SKM-1 (cell line): ENCODE results near the gene HDGFL1.

Source experiments
- DNase-seq: peaks from one replicate; lab custom pipeline; 2025; ENCODE audit not compliant: unreplicated experiment; lab: John Stamatoyannopoulos, UW

HDGFL1 gene

DNA sequence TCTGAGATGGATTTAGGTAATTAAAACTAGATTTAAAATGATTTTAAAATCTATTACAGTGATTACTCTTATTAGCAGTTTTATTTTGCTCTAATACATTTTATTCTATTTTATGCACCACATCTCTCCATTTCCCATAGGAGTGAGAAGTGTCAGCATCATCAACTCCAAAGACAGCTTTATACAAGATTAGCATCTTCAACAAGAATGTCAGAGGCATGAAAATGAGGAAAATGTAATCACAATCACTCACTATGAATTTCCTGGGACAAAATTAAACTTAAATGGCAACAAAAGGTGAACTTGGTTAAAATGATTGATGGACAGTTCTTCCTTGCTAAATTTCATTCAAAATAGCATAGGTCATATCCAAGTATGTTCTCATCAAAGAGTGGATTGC is 19.8 kb downstream of the HDGFL1 start:
- DNase-seq, result no peak

DNA sequence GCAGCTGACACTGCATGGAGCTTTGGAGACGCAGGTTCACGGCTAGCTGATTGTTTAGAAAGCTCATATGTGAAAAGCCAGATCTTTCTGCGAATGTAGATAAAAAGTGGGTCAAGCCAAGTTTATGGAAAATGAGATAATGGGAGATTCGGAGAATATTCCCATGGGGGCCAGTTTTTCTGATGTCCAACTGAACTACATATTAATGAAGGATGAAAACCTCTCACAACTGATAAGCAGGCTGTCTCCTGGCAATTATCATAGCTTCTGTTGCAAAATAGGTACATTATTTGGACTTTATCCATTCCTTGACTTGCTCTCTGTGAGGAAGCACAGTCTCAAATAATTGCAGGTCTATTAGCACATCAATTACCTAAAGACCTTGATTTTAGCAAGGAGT is 21.1 kb downstream of the HDGFL1 start:
- no peak for DNase-seq

GRCh38 chr6:22593895-22594294 is 24.5 kb downstream of the HDGFL1 start:
- no peak for DNase-seq

GRCh38 chr6:22596011-22596410 is 26.6 kb downstream of the HDGFL1 start:
- no peak for DNase-seq

DNA sequence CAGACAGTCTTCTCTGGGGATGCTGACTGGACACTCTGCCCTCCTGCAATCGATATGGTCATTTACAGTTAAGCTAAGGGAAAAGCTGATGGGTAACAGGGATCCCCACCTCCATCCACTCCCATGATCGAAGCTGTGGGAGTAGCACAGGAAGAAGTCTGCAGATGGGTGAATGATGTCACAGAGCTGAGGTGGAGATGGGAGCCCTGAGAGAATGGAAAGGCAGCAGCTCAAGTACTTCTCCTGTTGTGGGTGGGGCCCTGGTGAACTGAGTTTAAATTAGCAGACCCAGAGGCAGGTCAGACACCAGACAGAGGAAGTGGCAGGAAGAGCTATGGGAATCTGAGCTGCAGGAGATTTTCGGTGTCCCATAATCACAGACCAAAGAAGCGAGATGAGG is 29.0 kb downstream of the HDGFL1 start:
- no peak for DNase-seq

DNA sequence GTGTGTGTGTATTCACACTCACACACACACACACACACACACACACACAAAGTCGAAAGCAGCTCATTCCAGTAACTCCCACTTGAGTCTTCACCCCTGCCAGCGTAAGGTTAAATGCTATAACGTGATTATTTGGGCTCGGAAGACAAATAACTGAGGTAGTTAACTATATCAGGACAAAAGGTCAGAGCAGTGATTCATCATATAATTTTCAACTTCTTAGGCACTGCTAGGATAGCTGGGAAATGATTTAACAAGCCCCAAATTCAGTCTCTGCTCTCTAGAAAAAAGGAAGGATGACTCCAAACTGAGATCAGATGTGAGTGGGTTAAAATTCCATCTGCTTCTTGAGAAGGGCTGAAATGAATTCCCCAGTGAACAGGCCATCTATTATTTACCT is 30.7 kb downstream of the HDGFL1 start:
- no peak for DNase-seq

DNA sequence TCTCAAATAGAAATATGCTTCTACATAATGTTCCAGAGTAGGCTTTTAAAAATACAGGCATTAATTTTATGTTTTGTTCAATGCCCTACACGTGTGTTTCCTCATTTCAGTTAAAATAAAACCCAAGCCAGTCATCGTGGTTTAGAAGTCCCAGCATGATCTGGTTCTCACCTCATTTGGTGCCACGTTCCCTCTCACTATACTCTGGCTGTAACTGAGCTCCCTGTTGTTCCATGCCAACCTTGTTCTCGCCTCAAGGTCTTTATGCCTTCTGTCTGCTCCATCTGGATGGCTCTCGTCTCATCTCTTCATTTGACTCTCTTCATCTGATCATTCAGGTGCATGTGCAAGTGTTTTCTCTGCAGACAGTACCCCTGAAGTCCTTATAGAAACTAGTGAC is 32.6 kb downstream of the HDGFL1 start:
- DNase-seq, result no peak

GRCh38 chr6:22605736-22606135 is 36.4 kb downstream of the HDGFL1 start:
- DNase-seq, result no peak

- DNase-seq, result no peak
Measured at GRCh38 chr6:22610127-22610526, 40.8 kb downstream of the HDGFL1 start.

- DNase-seq, result no peak
Measured at GRCh38 chr6:22612236-22612635, 42.9 kb downstream of the HDGFL1 start.

DNA sequence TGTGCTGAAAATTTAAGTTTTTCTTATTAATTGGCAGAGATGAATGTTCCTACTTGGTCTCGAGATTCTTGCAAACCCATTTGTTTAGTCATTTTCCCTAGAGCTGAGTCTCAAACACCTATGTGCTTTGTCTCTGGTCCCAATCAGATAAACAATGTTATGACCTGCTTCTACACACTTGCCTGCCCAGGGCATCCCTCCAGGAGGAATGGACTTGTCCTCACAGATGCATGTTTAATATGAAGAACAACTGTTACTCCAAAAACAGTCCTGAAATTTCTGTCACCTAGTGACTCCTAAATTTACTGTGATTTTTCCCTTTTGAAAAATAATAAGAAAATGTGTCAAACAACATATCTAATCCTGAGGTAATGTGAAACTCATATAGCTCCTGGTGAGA is 43.7 kb downstream of the HDGFL1 start:
- DNase-seq, result no peak

GRCh38 chr6:22613695-22614094 is 44.3 kb downstream of the HDGFL1 start:
- no peak for DNase-seq

- DNase-seq, result no peak
Measured at GRCh38 chr6:22614547-22614946, 45.2 kb downstream of the HDGFL1 start.

DNA sequence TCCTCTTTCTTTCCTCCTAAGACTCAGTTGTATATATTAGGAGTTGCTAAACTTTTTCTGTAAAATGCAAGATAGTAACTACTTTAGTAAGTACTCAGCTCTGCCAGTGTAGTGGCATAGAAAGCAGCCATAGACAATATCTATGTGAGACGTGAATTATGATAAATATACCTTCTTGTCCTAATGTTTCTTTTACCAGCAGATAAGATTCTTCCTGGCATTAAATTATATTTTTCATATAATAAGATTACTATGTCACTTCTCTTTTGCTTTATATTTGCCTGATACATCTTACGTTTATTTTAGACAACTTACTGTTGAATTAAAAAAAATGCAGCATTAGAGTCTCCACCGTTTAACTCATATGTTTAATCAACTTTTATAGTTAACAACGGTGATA is 51.7 kb downstream of the HDGFL1 start:
- no peak for DNase-seq
